Lower leg skin (tissue), 3 donors: ENCODE measurements around the gene ZFHX3.

Experiments used
- CTCF ChIP-seq, 3 donors: fragments of 450-650 bp; IDR thresholded peaks; one replicate each; pipeline ENCODE4 v1.5.1; 2016; ENCODE audit warnings: antibody characterized with exemption in 3 of 3, mild to moderate bottlenecking in 3 of 3, moderate library complexity in 2 of 3
- POLR2A ChIP-seq, 2 donors: fragments of 450-650 bp; IDR thresholded peaks; one replicate each; pipeline ENCODE4 v1.6.1; 2016 to 2017; ENCODE audit warnings: antibody characterized with exemption in 2 of 2, mild to moderate bottlenecking in 1 of 2, moderate library complexity in 1 of 2

- TF ChIP-seq CTCF (IDR thresholded peaks at IDR 0.05) (no peak), POLR2A (IDR thresholded peaks at IDR 0.05) (no peak)
These were observed 260.8 kb downstream of the ZFHX3 start for GRCh38 chr16:72787130-72787513.
